Measurements from ENCODE around the gene MMRN2.

- TF ChIP-seq CTCF (IDR thresholded peaks at IDR 0.05): no peak
- TF ChIP-seq POLR2A (IDR thresholded peaks at IDR 0.05): no peak
- TF ChIP-seq EP300 (IDR thresholded peaks at IDR 0.05): no peak
Observed at GRCh38 chr10:86955501-86956194, 1.8 kb downstream of the MMRN2 start.
